Lower lobe of right lung (tissue), 2 donors: ENCODE measurements around the gene RAB7B. TPM values are rescaled to one million over a fixed set of nuclear protein-coding genes. Genes with fewer than 3 reads are reported as not detected.

Experiments used
- ATAC-seq, 2 donors: fragments of 200-7000 bp; cut with Tn5 transposase; one replicate each; pipeline ENCODE4 v1.9.1; 2020 to 2022; ENCODE audit warnings: mild to moderate bottlenecking in 2 of 2, moderate library complexity in 2 of 2
- DNase-seq: peaks from one replicate; pipeline ENCODE4 v3.0.0-alpha.2; 2020
- H3K27ac ChIP-seq: fragments of 200-600 bp; one replicate; pipeline ENCODE4 v1.8.0; 2022
- H3K27me3 ChIP-seq: fragments of 200-600 bp; one replicate; pipeline ENCODE4 v1.8.0; 2022; ENCODE audit warnings: low read depth
- H3K36me3 ChIP-seq: fragments of 200-600 bp; one replicate; pipeline ENCODE4 v1.8.0; 2022; ENCODE audit warnings: mild to moderate bottlenecking
- H3K4me1 ChIP-seq: fragments of 200-600 bp; one replicate; pipeline ENCODE4 v1.8.0; 2022
- H3K4me3 ChIP-seq: fragments of 200-600 bp; one replicate; pipeline ENCODE4 v1.8.0; 2022; ENCODE audit warnings: mild to moderate bottlenecking
- H3K9me3 ChIP-seq: fragments of 200-600 bp; one replicate; pipeline ENCODE4 v1.8.0; 2022
- intact Hi-C: fragments of 100-400 bp; cut with DNase I; formaldehyde crosslinking; loops from one replicate; pipeline ENCODE4 v1.11.0; 2022
- total RNA-seq: library from RNA; stranded (reverse); fragmentation: NEBNext Ultra II Directional; extraction: Animal tissue kit (Norgen Biotek cat#: 25700); gene quantifications from one replicate; pipeline ENCODE4 v1.2.1, GENCODE V29; 2021
- TF ChIP-seq, protein P1 (sequence below): fragments of 200-600 bp; IDR thresholded peaks from one replicate; pipeline ENCODE4 v1.8.0; 2022; ENCODE audit warnings: antibody characterized with exemption, mild to moderate bottlenecking
- donor health status: DM: no; HTN: yes; CAD: no; lungs with severe emphysema.

Gene RAB7B
- total RNA-seq, 1 donor from 2014 or later: 9.1 TPM

DNA sequence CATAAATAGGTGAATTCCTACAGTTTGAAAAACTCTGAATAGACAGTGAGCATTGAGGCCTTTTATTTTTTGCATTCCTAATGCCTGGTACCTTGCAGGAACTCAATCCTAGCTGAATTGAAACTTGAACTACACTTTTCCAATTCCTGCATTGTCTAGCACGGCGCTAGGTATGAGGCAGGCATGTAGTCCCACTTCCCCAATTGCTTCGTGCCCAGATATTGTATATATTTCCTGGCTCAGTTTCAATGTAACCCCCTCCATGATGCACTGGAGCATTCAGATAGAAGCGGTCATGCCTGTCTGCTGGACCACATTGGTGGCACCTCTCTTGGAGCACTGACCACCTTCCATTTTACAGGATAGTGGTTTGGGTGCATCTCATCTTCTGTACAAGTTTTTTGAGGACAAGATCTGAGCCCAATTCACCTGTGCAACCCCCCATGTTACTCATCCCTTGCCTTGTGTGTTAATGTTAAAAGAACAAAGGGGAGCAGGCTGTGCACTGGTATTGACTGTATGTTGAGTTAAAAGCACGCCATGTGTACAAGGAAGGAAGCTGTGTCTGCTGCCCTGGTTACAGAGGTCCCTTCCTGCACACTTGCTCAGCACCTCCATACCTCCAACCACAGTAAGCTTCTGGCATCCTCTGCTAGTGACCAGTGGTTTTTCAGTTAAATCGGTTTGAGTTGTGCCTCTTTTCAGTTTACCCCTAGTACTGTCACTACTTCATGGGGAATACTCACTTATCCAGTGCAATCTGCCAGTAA is 10.0 kb upstream of the RAB7B start:
- DNase-seq (no peak), ATAC-seq (no peak)
- intact Hi-C loops: no loop called here
- TF ChIP-seq, protein P1, sequence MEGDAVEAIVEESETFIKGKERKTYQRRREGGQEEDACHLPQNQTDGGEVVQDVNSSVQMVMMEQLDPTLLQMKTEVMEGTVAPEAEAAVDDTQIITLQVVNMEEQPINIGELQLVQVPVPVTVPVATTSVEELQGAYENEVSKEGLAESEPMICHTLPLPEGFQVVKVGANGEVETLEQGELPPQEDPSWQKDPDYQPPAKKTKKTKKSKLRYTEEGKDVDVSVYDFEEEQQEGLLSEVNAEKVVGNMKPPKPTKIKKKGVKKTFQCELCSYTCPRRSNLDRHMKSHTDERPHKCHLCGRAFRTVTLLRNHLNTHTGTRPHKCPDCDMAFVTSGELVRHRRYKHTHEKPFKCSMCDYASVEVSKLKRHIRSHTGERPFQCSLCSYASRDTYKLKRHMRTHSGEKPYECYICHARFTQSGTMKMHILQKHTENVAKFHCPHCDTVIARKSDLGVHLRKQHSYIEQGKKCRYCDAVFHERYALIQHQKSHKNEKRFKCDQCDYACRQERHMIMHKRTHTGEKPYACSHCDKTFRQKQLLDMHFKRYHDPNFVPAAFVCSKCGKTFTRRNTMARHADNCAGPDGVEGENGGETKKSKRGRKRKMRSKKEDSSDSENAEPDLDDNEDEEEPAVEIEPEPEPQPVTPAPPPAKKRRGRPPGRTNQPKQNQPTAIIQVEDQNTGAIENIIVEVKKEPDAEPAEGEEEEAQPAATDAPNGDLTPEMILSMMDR: no peak
- Histone ChIP-seq H3K4me1 (no peaks in the 10 kb centered on the region), H3K4me3 (no peak overlapping the region), H3K36me3 (no peaks in the 10 kb centered on the region), H3K27ac (no peak overlapping the region), H3K27me3 (no peaks in the 10 kb centered on the region), H3K9me3 (no peaks in the 10 kb centered on the region)

DNA sequence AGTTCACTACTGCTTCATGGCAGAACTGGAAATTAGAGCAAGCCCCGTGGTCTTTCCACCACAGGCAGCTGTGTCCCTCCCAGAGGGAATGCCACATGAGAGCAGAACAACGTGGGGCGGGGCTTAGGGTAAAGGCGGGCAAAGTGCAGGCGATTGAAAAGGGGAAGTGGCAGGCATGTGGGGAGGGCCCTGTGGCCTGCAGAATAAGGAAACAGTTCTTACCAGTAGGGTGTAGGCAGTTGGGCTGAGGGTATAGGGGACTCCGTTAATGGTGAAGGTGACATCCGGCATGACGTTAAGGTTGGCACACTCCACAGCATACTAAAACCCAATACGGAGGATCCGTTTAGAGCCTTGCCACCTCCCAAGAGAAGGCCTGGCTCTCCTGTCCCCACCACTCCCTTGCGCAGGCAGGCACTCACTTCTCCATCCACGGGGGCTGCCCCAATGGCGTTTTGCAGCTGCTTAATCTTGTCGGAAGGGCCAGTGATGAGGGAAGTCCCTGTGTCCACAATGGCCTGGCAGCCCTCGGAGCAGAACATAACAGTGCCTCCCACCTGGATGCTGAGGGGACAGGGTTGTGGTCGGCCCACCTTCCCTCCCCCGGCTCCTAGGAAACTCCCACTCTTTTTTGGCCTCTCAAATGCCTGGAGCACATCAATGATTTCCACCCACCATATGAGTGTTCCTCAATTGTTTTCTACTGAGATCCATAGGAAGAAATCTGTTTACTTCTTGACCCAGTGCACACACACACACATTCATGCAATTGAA is 9.1 kb upstream of the RAB7B start:
- no peaks in the 10 kb centered on the region for H3K27me3 ChIP-seq
- peak overlapping the region; percentile 48 for H3K27ac ChIP-seq
- no peak overlapping the region for H3K4me3 ChIP-seq
- ATAC-seq: peak; percentile 86 to 96
- intact Hi-C loops: no loop called here
- TF ChIP-seq, protein P1: no peak
- H3K9me3 ChIP-seq: no peaks in the 10 kb centered on the region
- H3K36me3 ChIP-seq: no peaks in the 10 kb centered on the region
- peak; percentile 91 for DNase-seq
- H3K4me1 ChIP-seq: no peaks in the 10 kb centered on the region

DNA sequence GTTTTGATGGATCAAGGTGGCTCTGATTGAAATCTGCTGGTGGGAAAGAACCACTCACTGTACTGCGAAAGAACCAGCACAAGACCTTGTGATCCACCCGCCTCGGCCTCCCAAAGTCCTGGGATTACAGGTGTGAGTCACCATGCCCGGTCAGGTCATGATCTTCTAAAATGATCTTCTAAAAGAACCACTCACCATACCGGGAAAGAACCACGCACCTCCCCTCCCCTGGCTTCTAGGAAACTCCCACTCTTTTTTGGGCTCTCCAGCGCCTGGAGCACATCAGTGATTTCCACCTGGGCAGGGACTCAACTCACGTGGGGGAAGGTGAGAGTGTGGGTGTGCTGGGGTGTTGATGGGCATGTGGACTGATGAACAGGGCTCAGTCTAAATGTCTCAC is 7.9 kb upstream of the RAB7B start:
- H3K27me3 ChIP-seq: no peaks in the 10 kb centered on the region
- TF ChIP-seq, protein P1: no peak

DNA sequence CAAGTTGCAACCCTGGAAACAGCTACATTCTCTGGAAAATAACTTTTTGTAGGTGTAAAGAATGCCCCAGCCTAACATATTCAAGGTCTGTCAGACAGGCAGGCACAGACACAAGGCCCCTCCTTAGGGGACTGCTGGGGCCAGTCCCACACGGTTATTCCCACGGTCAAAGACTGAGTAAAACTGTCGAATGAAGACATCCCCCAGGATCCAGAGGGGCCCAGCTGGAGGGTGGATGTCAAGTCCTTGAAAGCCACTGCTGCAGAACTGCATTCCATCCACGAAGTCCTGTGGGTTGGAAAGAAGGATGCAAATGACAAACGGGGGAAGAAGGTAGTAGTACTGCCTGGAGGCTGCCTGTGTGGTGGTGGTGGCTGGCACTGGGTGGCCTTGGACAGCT is 6.9 kb upstream of the RAB7B start:
- intact Hi-C loops: no loop called here
- Histone ChIP-seq H3K9me3 (no peaks in the 10 kb centered on the region), H3K27ac (no peak overlapping the region), H3K4me1 (no peaks in the 10 kb centered on the region), H3K36me3 (no peaks in the 10 kb centered on the region), H3K4me3 (no peak overlapping the region), H3K27me3 (no peaks in the 10 kb centered on the region)
- no peak for ATAC-seq
- TF ChIP-seq, protein P1: no peak
- no peak for DNase-seq

More for the DNA sequence above, 7.9 kb upstream of the RAB7B start:
- Histone ChIP-seq H3K4me1 (no peaks in the 10 kb centered on the region), H3K4me3 (no peak overlapping the region), H3K36me3 (no peaks in the 10 kb centered on the region), H3K27ac (no peak overlapping the region), H3K9me3 (no peaks in the 10 kb centered on the region)
- intact Hi-C loops: no loop called here
- ATAC-seq (no peak), DNase-seq (no peak)

DNA sequence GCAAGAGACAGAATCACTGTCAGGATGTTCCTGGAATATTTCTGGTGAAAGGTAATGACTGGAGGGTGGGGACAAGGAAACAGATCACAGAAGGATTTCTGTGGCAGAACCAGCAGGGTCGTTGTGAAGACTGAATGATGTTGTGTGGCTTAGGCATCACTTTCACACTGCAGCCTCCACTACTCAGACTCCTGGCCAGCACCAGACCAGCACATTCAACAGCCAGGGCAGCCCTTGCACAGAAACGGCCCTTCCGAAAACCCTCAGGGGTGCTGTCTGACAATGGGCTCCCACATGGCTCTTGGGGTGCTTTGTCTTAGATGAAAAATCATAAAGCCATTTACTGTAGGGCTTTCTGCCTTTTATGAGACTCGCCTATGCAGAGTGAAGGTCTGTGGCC is 3.8 kb upstream of the RAB7B start:
- Histone ChIP-seq H3K27me3 (no peaks in the 10 kb centered on the region), H3K9me3 (no peaks in the 10 kb centered on the region), H3K4me1 (peaks cover 14% of the 10 kb centered on the region), H3K36me3 (no peaks in the 10 kb centered on the region), H3K4me3 (no peak overlapping the region), H3K27ac (no peak overlapping the region)
- TF ChIP-seq, protein P1: no peak
- no peak for DNase-seq
- ATAC-seq: no peak
- intact Hi-C loops: no loop called here
